KMS-11 (cell line): ENCODE data around the gene CDKL2.

ENCODE experiments used
- H2AFZ ChIP-seq: fragments of 200-600 bp; sonication (generic); 2 replicates; pipeline ENCODE4 v1.6.1; 2016; ENCODE audit warnings: antibody characterized with exemption, mixed run types, low read depth
- H3K27ac ChIP-seq: fragments of 200-600 bp; sonication (generic); 2 replicates; pipeline ENCODE4 v1.6.1; 2016; ENCODE audit warnings: mild to moderate bottlenecking, mixed run types
- H3K27me3 ChIP-seq: fragments of 200-600 bp; sonication (generic); 2 replicates; pipeline ENCODE4 v1.6.1; 2017; ENCODE audit warnings: mild to moderate bottlenecking, low read depth, mixed run types, moderate library complexity; ENCODE audit not compliant: insufficient read depth
- H3K36me3 ChIP-seq: fragments of 200-600 bp; sonication (generic); 2 replicates; pipeline ENCODE4 v1.6.1; 2017; ENCODE audit warnings: mild to moderate bottlenecking, mixed run types; ENCODE audit not compliant: insufficient read depth
- H3K4me1 ChIP-seq: fragments of 200-600 bp; sonication (generic); 2 replicates; pipeline ENCODE4 v1.6.1; 2016; ENCODE audit warnings: mild to moderate bottlenecking, low read depth, mixed run types; ENCODE audit not compliant: poor library complexity, severe bottlenecking
- H3K4me2 ChIP-seq: fragments of 200-600 bp; sonication (generic); 2 replicates; pipeline ENCODE4 v1.7.0; 2016; ENCODE audit warnings: mild to moderate bottlenecking, mixed run types
- H3K4me3 ChIP-seq: fragments of 200-600 bp; sonication (generic); IDR thresholded peaks from 2 replicates; pipeline ENCODE4 v1.6.1; 2017; ENCODE audit warnings: low read depth, low read length, mixed read lengths; ENCODE audit not compliant: insufficient read depth
- H3K79me2 ChIP-seq: fragments of 200-600 bp; sonication (generic); 2 replicates; pipeline ENCODE4 v1.6.1; 2016; ENCODE audit warnings: low read depth, mixed run types; ENCODE audit not compliant: insufficient read depth
- H3K9ac ChIP-seq: fragments of 200-600 bp; sonication (generic); 2 replicates; pipeline ENCODE4 v1.6.1; 2016; ENCODE audit warnings: mild to moderate bottlenecking, mixed run types
- H4K20me1 ChIP-seq: fragments of 200-600 bp; sonication (generic); 2 replicates; pipeline ENCODE4 v1.6.1; 2016; ENCODE audit warnings: mild to moderate bottlenecking, mixed run types; ENCODE audit not compliant: insufficient read depth
- CTCF ChIP-seq: fragments of 200-600 bp; sonication (generic); conservative IDR thresholded peaks from 2 replicates; pipeline ENCODE4 v1.6.1; 2017; ENCODE audit warnings: low read depth, mild to moderate bottlenecking, antibody characterized with exemption, low read length, moderate library complexity, mixed read lengths

The CDKL2 gene

GRCh38 chr4:75630174-75630936 is at the start of gene CDKL2:
TSS of gene CDKL2 (minus strand) at chr4:75630528. CDS start at chr4:75625988, 4,540 bp downstream.
- H3K79me2 ChIP-seq = no peaks in the 10 kb centered on the region
- H3K27ac ChIP-seq = no peak within 1 kb of the TSS
- no peaks in the 10 kb centered on the region for H3K36me3 ChIP-seq
- no peaks in the 10 kb centered on the region for H3K27me3 ChIP-seq
- no peak within 1 kb of the TSS for H3K4me2 ChIP-seq
- no peak for TF ChIP-seq CTCF
- peaks cover 11% of the 10 kb centered on the region for H3K4me1 ChIP-seq
- no peak within 1 kb of the TSS for H3K4me3 ChIP-seq
- no peaks in the 10 kb centered on the region for H4K20me1 ChIP-seq
- H2AFZ ChIP-seq = no peak within 1 kb of the TSS
- no peak within 1 kb of the TSS for H3K9ac ChIP-seq

DNA sequence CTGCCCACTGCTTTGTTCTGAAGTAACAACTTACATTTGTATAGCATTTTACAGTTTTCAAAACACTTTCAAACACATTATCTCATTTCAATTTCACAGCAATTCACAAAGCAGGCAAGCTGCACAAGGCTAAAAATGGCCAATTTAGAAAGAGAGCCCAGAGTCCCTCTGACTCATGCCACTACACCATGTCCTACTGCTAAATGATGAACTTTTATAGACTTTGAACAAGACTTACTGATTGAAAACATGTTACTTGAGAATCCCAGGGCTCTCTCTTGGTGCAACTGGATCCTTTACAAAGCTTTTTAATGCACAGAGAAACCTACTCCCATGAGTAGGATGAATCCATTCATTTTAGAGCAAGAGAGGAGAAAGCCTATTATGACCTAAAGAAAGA is 48.6 kb upstream of the CDKL2 start:
- no peak overlapping the region for H3K9ac ChIP-seq
- H2AFZ ChIP-seq = no peak overlapping the region
- H3K27me3 ChIP-seq = no peaks in the 10 kb centered on the region
- H4K20me1 ChIP-seq = no peaks in the 10 kb centered on the region
- TF ChIP-seq CTCF = no peak
- no peak overlapping the region for H3K27ac ChIP-seq
- no peak overlapping the region for H3K4me2 ChIP-seq
- H3K4me1 ChIP-seq = peaks cover 5% of the 10 kb centered on the region
- H3K36me3 ChIP-seq = no peaks in the 10 kb centered on the region
- no peak overlapping the region for H3K4me3 ChIP-seq
- H3K79me2 ChIP-seq = no peaks in the 10 kb centered on the region

GRCh38 chr4:75678473-75678872 is 48.1 kb upstream of the CDKL2 start:
- Histone ChIP-seq H2AFZ (no peak overlapping the region), H3K36me3 (no peaks in the 10 kb centered on the region), H3K4me3 (no peak overlapping the region), H4K20me1 (no peaks in the 10 kb centered on the region), H3K79me2 (no peaks in the 10 kb centered on the region), H3K9ac (no peak overlapping the region), H3K4me1 (peaks cover 8% of the 10 kb centered on the region), H3K27ac (no peak overlapping the region), H3K27me3 (no peaks in the 10 kb centered on the region), H3K4me2 (no peak overlapping the region)
- no peak for TF ChIP-seq CTCF

- Histone ChIP-seq H3K27me3 (no peaks in the 10 kb centered on the region), H3K4me1 (peaks cover 24% of the 10 kb centered on the region), H3K4me3 (no peak overlapping the region), H3K9ac (no peak overlapping the region), H2AFZ (no peak overlapping the region), H3K4me2 (no peak overlapping the region), H3K36me3 (no peaks in the 10 kb centered on the region), H3K27ac (no peak overlapping the region), H3K79me2 (peaks cover 30% of the 10 kb centered on the region), H4K20me1 (peaks cover 22% of the 10 kb centered on the region)
- TF ChIP-seq CTCF = no peak
Observed at GRCh38 chr4:75675004-75675531, 44.7 kb upstream of the CDKL2 start.
